ENCODE results near the gene MECR.

The MECR gene

GRCh38 chr1:29164588-29164987 lies 66.1 kb downstream of the MECR start:
- H3K4me3 ChIP-seq (ENCODE audit: low read length): no peak overlapping the region
- TF ChIP-seq CTCF (IDR thresholded peaks at IDR 0.05; ENCODE audit: insufficient read depth, low read depth, low read length, missing control alignments): no peak
- no peak for DNase-seq (ENCODE audit: low read depth)

GRCh38 chr1:29162476-29163138 lies 68.1 kb downstream of the MECR start:
- no peak for DNase-seq (ENCODE audit: low read depth)
- H3K4me3 ChIP-seq (ENCODE audit: low read length): no peak overlapping the region
- TF ChIP-seq CTCF (IDR thresholded peaks at IDR 0.05; ENCODE audit: insufficient read depth, low read depth, low read length, missing control alignments): no peak

- DNase-seq (ENCODE audit: low read depth): no peak
- H3K4me3 ChIP-seq (ENCODE audit: low read length): no peak overlapping the region
- TF ChIP-seq CTCF (IDR thresholded peaks at IDR 0.05; ENCODE audit: insufficient read depth, low read depth, low read length, missing control alignments): no peak
Measured at GRCh38 chr1:29162025-29162424, 68.7 kb downstream of the MECR start.

GRCh38 chr1:29159773-29160172 lies 71.0 kb downstream of the MECR start:
- no peak for DNase-seq (ENCODE audit: low read depth)
- no peak for TF ChIP-seq CTCF (IDR thresholded peaks at IDR 0.05; ENCODE audit: insufficient read depth, low read depth, low read length, missing control alignments)
- no peak overlapping the region for H3K4me3 ChIP-seq (ENCODE audit: low read length)

DNA sequence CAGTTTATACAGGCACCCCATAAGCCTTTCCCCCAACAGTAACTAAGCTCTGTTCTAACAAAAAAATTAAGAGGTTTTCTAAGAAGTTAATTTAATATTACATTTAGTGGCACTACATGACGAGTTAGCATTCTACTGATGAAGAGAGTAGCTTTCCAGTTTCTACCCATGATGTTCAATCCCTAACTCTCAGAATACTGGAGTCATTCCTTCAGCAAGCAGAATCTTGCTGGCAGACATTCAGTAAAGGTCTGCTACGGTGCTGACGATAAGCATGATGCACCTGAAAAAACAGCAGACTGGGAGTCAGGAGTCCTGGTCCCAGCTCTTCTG lies 73.5 kb downstream of the MECR start:
- no peak overlapping the region for H3K4me3 ChIP-seq (ENCODE audit: low read length)
- no peak for DNase-seq (ENCODE audit: low read depth)
- no peak for TF ChIP-seq CTCF (IDR thresholded peaks at IDR 0.05; ENCODE audit: insufficient read depth, low read depth, low read length, missing control alignments)

- no peak for DNase-seq (ENCODE audit: low read depth)
- no peak overlapping the region for H3K4me3 ChIP-seq (ENCODE audit: low read length)
- TF ChIP-seq CTCF (IDR thresholded peaks at IDR 0.05; ENCODE audit: insufficient read depth, low read depth, low read length, missing control alignments): no peak
Measured at GRCh38 chr1:29156543-29157268, 74.0 kb downstream of the MECR start.
